ENCODE data around the gene GALNT18. TPM values are rescaled to one million over a fixed set of nuclear protein-coding genes. Genes with fewer than 3 reads are reported as not detected.

The GALNT18 gene
- total RNA-seq, 1 experiment from 2014 or later: 6.6 TPM

GRCh38 chr11:11229647-11230046 is 392.2 kb downstream of the GALNT18 start:
- H3K36me3 ChIP-seq: no peaks in the 10 kb centered on the region
- no peak overlapping the region for H3K4me3 ChIP-seq
- H3K27ac ChIP-seq: no peak overlapping the region
- no peaks in the 10 kb centered on the region for H3K9me3 ChIP-seq (replicated peaks)
- H3K4me1 ChIP-seq (replicated peaks): no peaks in the 10 kb centered on the region
- no peak for DNase-seq (ENCODE audit: low read depth in 1 of 2, low spot score in 2 of 2)
- no peaks in the 10 kb centered on the region for H3K27me3 ChIP-seq (replicated peaks)

DNA sequence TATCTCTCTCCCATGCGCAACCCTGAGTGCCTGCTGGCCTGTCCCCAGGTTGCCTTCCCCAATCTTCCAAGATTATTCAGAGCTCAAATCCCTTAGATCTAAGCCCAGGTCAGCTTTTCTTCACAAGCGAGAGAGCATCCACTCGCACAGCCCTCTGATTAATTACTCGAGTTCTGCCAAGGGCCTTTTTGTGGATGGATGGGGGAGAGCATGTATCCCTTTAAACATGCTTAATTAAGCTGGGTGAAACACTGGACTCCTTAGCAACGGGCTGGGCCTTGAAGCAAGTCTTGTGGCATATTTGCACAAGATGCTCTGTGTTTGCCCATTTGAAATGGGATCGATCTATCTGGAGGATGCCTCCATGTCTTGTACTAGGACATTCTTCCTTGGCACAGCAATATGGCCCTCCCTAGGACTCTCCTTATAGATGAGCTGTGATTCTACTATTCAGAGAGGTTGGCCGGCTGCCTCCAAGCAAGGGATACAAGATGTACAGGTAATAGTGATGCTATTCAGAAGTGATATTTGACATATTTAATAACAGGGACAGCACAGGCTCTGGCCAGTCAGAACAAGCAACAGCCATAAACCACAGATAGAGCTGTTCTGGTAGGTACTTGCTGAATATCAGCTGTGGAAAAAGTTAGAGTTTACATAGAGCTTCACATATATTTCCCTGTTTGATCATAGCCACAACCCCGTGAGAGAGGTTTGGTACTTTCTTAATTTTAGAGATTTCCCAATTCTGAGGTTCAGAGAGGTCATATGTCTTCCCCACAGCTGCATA is 394.3 kb downstream of the GALNT18 start:
- DNase-seq (ENCODE audit: low read depth in 1 of 2, low spot score in 2 of 2): no peak

More for the DNA sequence above, 394.3 kb downstream of the GALNT18 start:
- no peak overlapping the region for H3K27ac ChIP-seq
- H3K4me3 ChIP-seq: no peak overlapping the region
- no peaks in the 10 kb centered on the region for H3K27me3 ChIP-seq (replicated peaks)
- H3K4me1 ChIP-seq (replicated peaks): no peaks in the 10 kb centered on the region
- H3K36me3 ChIP-seq: no peaks in the 10 kb centered on the region
- H3K9me3 ChIP-seq (replicated peaks): no peaks in the 10 kb centered on the region

Other genes with a start within 250 kb of the GALNT18 start
- gene USP47, start 220.0 kb upstream of the GALNT18 start, total RNA-seq (2014; rRNA removed; shearing (Covaris generic)): 64.9 and 67.6 TPM in 2 replicates